ENCODE measurements around the gene ETV3L.

The ETV3L gene

GRCh38 chr1:157113106-157113505 is 13.5 kb upstream of the ETV3L start:
- H3K9me3 ChIP-seq = no peaks in the 10 kb centered on the region
- no peak for TF ChIP-seq CTCF (IDR thresholded peaks at IDR 0.05)
- H3K36me3 ChIP-seq = no peaks in the 10 kb centered on the region
- H3K27ac ChIP-seq = no peak overlapping the region
- intact Hi-C loops (cut with DNase I; ENCODE audit: low total_unique reads) = no loop called here
- no peak overlapping the region for H3K4me3 ChIP-seq
- peaks cover 0 to 57% of the 10 kb centered on the region in 2 donors for H3K27me3 ChIP-seq
- peaks cover 0 to 3% (median 0%) of the 10 kb centered on the region in 4 donors for H3K4me1 ChIP-seq
- DNase-seq = peak in 1 of 2 donors; percentile 53

DNA sequence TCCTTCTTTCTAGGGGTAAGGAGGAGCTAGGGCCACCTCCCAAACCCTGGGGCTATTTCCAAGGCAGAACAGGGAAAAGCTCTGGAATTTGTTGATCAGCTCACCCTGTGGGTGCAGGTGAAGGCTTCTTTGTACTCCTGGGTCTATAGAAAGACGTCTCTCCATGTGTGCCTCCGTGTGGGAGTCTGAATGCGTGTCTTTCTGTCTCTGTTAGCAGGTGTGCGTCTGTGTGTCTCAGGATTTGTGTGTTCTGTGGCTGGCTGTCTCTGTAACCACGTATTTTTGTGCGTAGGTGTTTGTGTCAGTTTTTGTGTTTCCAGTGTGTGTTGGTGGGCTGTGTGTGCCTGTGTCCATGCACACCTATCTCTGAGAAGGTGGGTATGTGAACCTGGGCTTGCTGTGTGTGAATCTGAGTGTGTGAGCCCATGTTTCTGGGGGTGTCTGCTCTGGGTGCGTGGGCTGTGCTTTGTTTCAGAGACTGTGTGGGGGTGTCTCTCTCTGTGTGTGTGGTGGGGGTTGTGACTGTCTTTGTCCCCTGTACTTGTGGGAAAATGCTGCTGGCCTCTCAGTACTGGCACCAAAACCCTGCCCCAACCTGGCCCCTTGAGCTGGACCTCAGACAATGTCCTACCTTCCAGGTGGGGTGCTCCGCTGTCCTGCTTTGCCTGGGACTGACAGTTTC is 12.7 kb upstream of the ETV3L start:
- Histone ChIP-seq H3K4me3 (no peak overlapping the region), H3K9me3 (no peaks in the 10 kb centered on the region), H3K36me3 (no peaks in the 10 kb centered on the region), H3K4me1 (peaks cover 0 to 3% (median 0%) of the 10 kb centered on the region in 4 donors), H3K27me3 (peaks cover 0 to 64% of the 10 kb centered on the region in 2 donors), H3K27ac (no peak overlapping the region)
- TF ChIP-seq CTCF (IDR thresholded peaks at IDR 0.05) = no peak
- intact Hi-C loops (cut with DNase I; ENCODE audit: low total_unique reads) = no loop called here
- peak in 1 of 2 donors; percentile 45 for DNase-seq

GRCh38 chr1:157111396-157112165 is 12.0 kb upstream of the ETV3L start:
- peak in 1 of 2 donors; percentile 51 for DNase-seq
- no peak for TF ChIP-seq CTCF (IDR thresholded peaks at IDR 0.05)
- Histone ChIP-seq H3K27me3 (peaks cover 0 to 69% of the 10 kb centered on the region in 2 donors), H3K9me3 (no peaks in the 10 kb centered on the region), H3K36me3 (no peaks in the 10 kb centered on the region), H3K4me1 (peaks cover 0 to 3% (median 0%) of the 10 kb centered on the region in 4 donors), H3K4me3 (no peak overlapping the region), H3K27ac (no peak overlapping the region)
- intact Hi-C loops (cut with DNase I; ENCODE audit: low total_unique reads) = no loop called here

GRCh38 chr1:157110686-157111085 is 11.1 kb upstream of the ETV3L start:
- Histone ChIP-seq H3K36me3 (no peaks in the 10 kb centered on the region), H3K27ac (no peak overlapping the region), H3K4me1 (peaks cover 0 to 3% (median 0%) of the 10 kb centered on the region in 4 donors), H3K9me3 (no peaks in the 10 kb centered on the region), H3K27me3 (peaks cover 0 to 78% of the 10 kb centered on the region in 2 donors), H3K4me3 (no peak overlapping the region)
- TF ChIP-seq CTCF (IDR thresholded peaks at IDR 0.05) = no peak
- intact Hi-C loops (cut with DNase I; ENCODE audit: low total_unique reads) = no loop called here
- peak in 1 of 2 donors; percentile 12 for DNase-seq

DNA sequence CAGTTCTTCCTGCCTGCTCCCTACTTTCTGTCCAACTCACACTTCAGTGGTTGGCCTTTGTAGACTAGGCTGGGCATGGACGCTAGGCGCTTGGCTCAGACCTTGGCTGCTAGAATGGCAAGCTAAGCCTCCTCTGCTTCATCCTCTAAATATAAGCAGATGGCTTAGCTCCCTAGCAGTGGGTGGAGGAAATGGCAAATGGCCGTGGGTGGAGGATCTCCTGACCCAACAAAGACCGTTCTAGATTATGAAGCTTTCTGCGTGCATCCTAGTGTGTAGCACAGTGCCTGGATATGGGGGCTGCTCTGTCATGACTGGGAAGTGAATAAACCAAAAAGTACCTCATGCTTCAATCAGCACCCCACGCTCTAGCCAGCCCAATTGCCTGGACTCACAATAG is 10.4 kb upstream of the ETV3L start:
- intact Hi-C loops (cut with DNase I; ENCODE audit: low total_unique reads) = no loop called here
- no peak overlapping the region for H3K4me3 ChIP-seq
- H3K4me1 ChIP-seq = peaks cover 0 to 3% (median 0%) of the 10 kb centered on the region in 4 donors
- H3K27me3 ChIP-seq = peaks cover 0 to 79% of the 10 kb centered on the region in 2 donors
- no peaks in the 10 kb centered on the region for H3K9me3 ChIP-seq
- peak in 1 of 2 donors; percentile 38 for DNase-seq
- no peak overlapping the region for H3K27ac ChIP-seq
- TF ChIP-seq CTCF (IDR thresholded peaks at IDR 0.05) = no peak
- H3K36me3 ChIP-seq = no peaks in the 10 kb centered on the region
